HG02623 (cell line): ENCODE measurements around the gene NSUN2.

Experiments used
- ATAC-seq: cut with Tn5 transposase; IDR thresholded peaks from one replicate; pipeline ENCODE4 v1.9.1; 2021; ENCODE audit warnings: moderate library complexity; ENCODE audit not compliant: unreplicated experiment

Gene NSUN2

DNA sequence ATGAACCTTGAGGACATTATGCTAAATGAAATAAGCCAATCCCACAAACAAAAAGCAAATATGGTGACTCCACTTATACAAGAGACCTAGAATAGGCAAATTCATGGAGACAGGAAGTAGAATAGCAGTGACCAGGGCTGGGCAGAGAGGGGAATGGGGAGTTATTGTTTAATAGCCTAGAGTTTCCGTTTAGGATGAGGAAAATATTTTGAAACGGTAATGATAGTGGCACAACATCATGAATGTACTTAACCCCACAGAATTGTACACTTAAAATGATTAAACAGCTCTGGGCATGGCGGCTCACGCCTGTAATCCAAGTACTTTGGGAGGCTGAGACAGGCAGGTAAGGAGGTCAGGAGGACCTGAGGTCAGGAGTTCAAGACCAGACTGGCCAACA is 65.8 kb downstream of the NSUN2 start:
- no peak for ATAC-seq

DNA sequence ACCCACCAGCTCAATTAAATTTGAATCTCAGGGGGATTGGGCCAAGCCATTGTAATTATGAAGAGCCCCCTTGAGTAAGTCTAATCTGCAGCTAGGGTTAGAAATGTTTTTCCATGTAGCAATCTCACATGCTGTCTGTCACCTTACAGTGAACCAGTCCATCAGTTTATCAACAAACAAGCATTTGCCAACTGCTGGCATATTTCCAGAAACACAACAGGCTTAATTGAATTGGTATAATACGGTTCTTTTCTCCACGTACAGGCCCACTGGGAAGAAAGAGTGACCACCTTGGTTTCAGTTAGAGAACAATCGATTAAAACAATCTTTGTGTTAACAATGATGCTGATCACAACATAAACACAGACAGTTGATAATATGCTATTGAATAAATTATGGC is 67.4 kb downstream of the NSUN2 start:
- ATAC-seq: no peak

DNA sequence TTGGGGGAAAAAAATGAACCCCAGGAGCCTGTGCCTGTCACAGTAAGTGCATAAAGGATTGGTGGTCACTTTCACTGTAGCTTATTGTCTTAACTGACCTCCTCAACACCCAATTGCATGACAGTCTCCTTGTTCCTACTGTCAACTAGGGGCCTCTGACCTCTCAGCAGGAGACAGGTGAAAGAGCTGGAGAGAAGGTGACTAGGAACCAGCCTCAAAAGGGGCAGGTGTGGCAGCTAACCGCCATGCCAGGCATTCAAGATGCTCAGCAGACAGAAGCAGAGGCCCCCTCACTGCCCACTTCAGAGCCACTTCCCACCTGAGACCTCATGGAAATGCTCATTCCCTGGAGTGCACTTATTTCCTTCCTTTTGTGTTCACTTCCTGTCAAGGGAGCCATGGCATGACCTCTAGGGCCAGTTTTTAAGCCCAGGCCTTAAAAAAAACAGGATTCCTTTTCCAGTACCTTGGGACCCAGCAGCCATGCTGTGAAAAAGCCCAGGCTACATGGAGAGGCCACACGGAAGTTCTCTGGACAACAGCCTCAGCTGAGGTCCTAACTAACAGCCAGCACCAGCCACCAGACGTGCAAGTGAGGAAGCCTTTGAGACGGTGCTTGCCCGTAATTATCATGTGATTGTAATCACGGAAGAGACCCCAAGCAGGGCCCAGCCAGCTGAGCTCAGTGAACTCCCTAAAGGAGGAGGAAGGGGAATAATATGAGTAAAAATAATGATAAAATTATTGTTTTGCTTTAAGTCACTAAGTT is 74.9 kb downstream of the NSUN2 start:
- no peak for ATAC-seq

DNA sequence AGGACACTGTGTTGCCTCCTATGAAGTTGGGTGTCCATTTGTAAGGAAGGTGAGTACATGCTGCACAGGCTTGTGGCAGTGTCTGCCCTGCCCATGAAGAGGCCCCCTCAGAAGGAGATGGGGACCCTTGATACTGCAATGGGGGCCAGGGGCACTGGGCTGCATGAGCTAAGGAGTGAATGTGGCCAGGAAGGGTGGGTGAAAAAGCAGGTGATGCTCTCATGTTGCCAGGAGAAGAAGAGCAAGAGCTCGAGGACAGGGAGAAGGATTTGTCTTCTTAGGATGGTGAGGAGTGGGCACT is 76.1 kb downstream of the NSUN2 start:
- no peak for ATAC-seq

DNA sequence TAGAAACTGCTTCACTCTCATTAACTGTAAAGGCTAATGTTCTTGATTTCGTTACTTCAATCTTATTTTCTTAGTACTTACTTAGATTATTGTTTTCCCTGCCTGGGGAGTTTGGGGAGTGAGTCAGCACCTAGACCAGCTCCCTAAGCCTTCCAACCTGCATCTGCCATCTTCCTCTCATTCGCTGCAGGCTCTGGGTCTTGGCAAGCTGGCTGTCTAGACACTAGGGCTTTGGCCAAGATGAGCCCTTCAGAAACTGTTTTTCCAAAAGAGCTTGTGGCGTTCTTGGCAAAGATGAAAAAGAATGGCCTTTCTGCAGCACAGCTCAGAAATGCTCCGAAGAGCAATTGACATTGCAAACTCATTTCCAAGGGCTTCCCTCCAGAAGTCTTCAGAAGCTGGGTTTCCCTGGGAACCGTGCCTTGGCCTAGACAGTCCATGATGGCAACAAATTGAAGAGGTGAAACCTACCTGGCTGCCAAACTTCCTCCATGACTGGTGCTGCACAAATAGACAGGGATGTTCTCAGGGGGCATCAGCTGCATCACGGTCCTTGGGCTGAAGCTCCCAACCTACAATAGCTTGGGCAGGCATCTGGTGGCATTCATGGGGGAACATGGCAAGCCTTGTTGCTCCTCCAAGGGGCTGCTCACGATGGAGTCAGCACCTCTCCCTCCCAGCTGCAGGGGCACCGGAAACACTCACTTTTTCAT is 76.6 kb downstream of the NSUN2 start:
- ATAC-seq: no peak

DNA sequence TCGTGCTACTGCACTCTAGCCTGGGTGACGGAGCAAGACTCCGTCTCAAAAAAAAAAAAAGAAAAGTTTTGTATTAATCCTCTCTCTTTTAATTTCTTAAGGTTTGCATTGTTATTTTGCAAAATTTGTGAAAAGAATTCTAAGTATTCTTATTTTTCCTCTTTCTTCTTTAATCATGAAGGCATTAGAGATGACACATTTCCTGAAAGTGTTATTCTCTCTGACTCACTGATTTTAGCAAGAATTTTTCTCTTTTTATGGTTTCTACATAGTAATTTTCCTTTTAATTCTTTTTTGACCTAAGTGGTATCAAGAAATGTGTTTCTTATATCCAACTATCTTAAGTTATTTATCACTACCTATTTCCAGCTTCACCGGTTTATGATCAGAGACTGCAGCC is 78.0 kb downstream of the NSUN2 start:
- ATAC-seq: no peak

DNA sequence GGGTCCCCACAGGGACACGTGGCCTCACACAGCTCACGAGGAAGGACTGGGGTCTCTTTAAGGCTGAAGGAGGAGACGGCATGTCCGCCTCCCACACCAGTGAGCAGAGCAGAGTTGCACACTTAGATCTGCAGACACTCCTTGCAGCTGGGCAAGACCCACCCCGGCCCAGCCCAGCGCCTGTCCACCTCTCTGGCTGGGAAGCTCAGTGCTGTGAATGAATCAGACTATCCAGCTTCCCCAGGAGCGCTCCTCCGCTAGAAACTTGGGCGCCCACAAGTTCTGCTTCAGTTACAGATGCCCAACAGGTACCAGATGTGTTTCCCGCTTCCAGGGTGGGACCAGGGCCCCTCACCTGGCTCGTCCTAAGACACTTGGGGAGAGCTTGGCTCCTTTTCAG is 78.9 kb downstream of the NSUN2 start:
- no peak for ATAC-seq

DNA sequence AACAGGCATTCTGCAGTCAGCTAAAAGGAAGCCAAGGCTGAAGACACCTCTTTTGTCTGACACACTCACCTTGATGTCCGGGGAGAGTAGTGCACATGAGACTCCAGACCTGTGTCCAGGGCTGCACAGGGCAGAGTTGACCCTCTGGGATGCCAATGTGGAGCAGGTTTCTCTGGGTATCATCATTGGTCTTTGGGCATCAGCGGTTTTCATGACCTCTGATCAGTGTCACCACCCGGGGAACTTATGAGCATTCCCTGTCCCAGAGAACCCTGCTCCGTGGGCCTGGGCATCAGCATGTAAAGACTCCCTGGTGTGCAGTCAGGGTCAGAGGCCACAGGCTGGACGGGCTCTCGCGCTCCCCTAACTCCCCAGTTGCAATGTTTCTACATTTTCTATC is 80.2 kb downstream of the NSUN2 start:
- ATAC-seq: no peak

DNA sequence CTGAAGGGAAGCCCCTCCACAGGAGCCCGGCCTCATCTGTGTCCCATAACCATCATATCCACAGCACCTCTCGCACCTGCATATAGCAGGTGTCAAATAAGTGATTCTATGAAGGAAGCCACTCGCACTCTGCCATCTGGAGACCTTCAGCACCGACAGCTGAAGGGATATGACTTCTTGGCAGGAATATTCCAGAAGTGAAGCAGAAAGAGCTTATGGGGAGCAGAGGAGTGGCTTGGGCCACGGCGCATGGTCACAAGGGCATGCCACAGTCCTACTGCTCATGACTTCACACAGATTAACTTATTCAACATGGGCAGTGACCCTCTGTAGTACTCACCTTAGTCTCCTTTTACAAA is 80.9 kb downstream of the NSUN2 start:
- ATAC-seq: no peak

DNA sequence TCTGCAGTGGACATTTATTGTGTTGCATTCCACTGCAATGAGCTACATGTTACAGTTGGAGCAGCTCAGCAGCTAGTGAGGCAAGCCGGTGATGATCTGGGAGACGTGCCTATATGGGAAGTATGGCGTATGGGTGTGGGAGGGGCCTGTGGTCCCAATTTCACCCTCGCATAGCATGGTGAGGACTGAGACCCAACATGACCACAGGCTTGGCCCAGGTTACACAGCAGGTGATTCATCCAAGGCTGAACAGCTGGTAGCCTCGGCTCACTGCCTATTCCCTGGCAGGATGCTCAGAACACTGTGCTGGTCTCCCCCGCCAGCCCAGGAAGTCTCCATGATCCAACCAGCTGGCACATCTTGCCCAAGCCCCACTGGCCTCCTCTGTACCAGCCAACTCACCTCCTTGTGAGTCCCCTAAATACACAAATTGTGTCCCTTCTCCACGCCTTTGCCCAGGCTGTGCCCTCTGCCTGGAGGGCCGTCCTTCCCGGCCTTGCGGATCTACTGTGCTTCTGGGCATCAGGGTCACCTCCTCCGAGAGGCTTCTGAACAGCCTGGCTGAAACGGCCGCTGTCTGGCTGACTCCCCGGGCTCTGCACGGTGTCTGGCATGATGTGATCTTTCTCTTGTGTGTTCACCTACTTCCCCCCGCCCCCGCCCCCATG is 81.4 kb downstream of the NSUN2 start:
- no peak for ATAC-seq

DNA sequence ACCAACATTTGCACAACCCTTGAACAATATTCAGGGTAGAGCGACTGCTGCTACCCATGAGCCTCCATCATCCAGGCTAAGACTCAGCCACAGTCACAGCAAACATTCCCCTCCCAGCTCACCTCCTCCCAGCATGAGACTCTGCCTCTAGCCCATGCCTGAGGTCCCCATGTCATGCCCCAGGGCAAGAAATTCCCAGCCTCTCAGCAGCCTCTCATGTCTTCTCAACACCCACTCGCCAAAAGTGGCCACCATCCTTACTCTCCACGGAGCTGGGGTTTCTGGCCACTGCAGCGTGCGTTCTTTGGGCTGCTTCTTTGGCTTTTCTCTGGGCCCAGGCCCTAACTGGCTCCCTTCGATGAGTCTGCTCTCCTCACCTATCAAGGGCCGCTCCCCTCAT is 82.2 kb downstream of the NSUN2 start:
- ATAC-seq: no peak
